Stimulated activated naive CD4-positive, alpha-beta T cell (primary cell): ENCODE results near the gene PDYN.

Source experiments
- DNase-seq, 6 experiments: peaks; one replicate each; lab custom pipeline; 2025; lab: John Stamatoyannopoulos, UW

Gene PDYN

GRCh38 chr20:1951436-1952115, 42.3 kb downstream of the PDYN start:
- no peak for DNase-seq

GRCh38 chr20:1950836-1951235, 43.0 kb downstream of the PDYN start:
- no peak for DNase-seq

- DNase-seq: no peak
Measured at GRCh38 chr20:1949347-1950100, 44.3 kb downstream of the PDYN start.

- DNase-seq: no peak
Measured at GRCh38 chr20:1947535-1947846, 46.4 kb downstream of the PDYN start.

- no peak for DNase-seq
Measured at GRCh38 chr20:1946762-1947534, 46.9 kb downstream of the PDYN start.

- DNase-seq: no peak
Measured at GRCh38 chr20:1946442-1946761, 47.5 kb downstream of the PDYN start.

- DNase-seq: no peak
Measured at GRCh38 chr20:1945660-1946059, 48.2 kb downstream of the PDYN start.

- no peak for DNase-seq
Measured at GRCh38 chr20:1945134-1945618, 48.7 kb downstream of the PDYN start.

- no peak for DNase-seq
Measured at GRCh38 chr20:1944345-1945091, 49.3 kb downstream of the PDYN start.

GRCh38 chr20:1943275-1944002, 50.4 kb downstream of the PDYN start:
- no peak for DNase-seq

- DNase-seq: no peak
Measured at GRCh38 chr20:1942486-1943274, 51.2 kb downstream of the PDYN start.

- no peak for DNase-seq
Measured at GRCh38 chr20:1942061-1942460, 51.8 kb downstream of the PDYN start.

GRCh38 chr20:1941226-1941625, 52.6 kb downstream of the PDYN start:
- DNase-seq: no peak

- no peak for DNase-seq
Measured at GRCh38 chr20:1940581-1940980, 53.3 kb downstream of the PDYN start.

GRCh38 chr20:1939270-1939595, 54.6 kb downstream of the PDYN start:
- DNase-seq: no peak

GRCh38 chr20:1938464-1939269, 55.2 kb downstream of the PDYN start:
- no peak for DNase-seq

GRCh38 chr20:1937316-1937976, 56.4 kb downstream of the PDYN start:
- DNase-seq: no peak

- no peak for DNase-seq
Measured at GRCh38 chr20:1935696-1936366, 58.0 kb downstream of the PDYN start.
